Subcutaneous abdominal adipose tissue (tissue), 5 donors: ENCODE data around the gene ZCCHC24.
"Not testable (repeated sequence)": the region's sequence is repeated elsewhere in the genome, so short reads cannot be mapped to it uniquely, and the experiment has no call there.

Experiments
- H3K27ac ChIP-seq: one replicate; pipeline ENCODE4 v1.7.0; 2013; ENCODE audit warnings: low read depth, mild to moderate bottlenecking, inconsistent platforms, low read length, moderate library complexity
- H3K27me3 ChIP-seq, 5 donors: one replicate each; pipeline ENCODE4 v1.7.0; 2013; ENCODE audit warnings: low read length in 5 of 5, inconsistent platforms in 1 of 5; ENCODE audit not compliant: control insufficient read depth in 5 of 5, insufficient read depth in 4 of 5
- H3K36me3 ChIP-seq, 5 donors: one replicate each; pipeline ENCODE4 v1.7.0; 2013; ENCODE audit warnings: low read length in 5 of 5; ENCODE audit not compliant: control insufficient read depth in 5 of 5, insufficient read depth in 5 of 5
- H3K4me1 ChIP-seq, 5 donors: one replicate each; pipeline ENCODE4 v1.7.0; 2013; ENCODE audit warnings: low read length in 5 of 5, mild to moderate bottlenecking in 3 of 5, moderate library complexity in 1 of 5; ENCODE audit not compliant: control insufficient read depth in 5 of 5, insufficient read depth in 5 of 5
- H3K4me3 ChIP-seq, 5 donors: one replicate each; pipeline ENCODE4 v1.7.0; 2013; ENCODE audit warnings: low read length in 5 of 5, low read depth in 1 of 5
- H3K9ac ChIP-seq, 5 donors: one replicate each; pipeline ENCODE4 v1.7.0; 2013; ENCODE audit warnings: low read length in 5 of 5, mild to moderate bottlenecking in 4 of 5, moderate library complexity in 3 of 5
- H3K9me3 ChIP-seq, 5 donors: one replicate each; pipeline ENCODE4 v1.7.0; 2013; ENCODE audit warnings: low read length in 5 of 5; ENCODE audit not compliant: control insufficient read depth in 5 of 5
- donor health status: healthy.
- donor health status: healthy.
- donor health status: healthy.
- donor health status: healthy.
- donor health status: healthy.

The ZCCHC24 gene

GRCh38 chr10:79345241-79346011 lies 100.0 kb downstream of the ZCCHC24 start:
- Histone ChIP-seq H3K9me3 (no peaks in the 10 kb centered on the region), H3K4me1 (peaks cover 6 to 58% (median 51%) of the 10 kb centered on the region in 5 donors), H3K36me3 (peaks cover 0 to 15% (median 12%) of the 10 kb centered on the region in 5 donors), H3K27ac (peak overlapping the region; percentile 24), H3K27me3 (no peaks in the 10 kb centered on the region), H3K4me3 (no peak overlapping the region), H3K9ac (peak overlapping the region in 1 of 5 donors; percentile 45)

- H3K4me3 ChIP-seq = no peak overlapping the region
- no peaks in the 10 kb centered on the region for H3K27me3 ChIP-seq
- peak overlapping the region; percentile 24 for H3K27ac ChIP-seq
- peaks cover 6 to 57% (median 51%) of the 10 kb centered on the region in 5 donors for H3K4me1 ChIP-seq
- no peaks in the 10 kb centered on the region for H3K9me3 ChIP-seq
- H3K9ac ChIP-seq = no peak overlapping the region
- H3K36me3 ChIP-seq = peaks cover 0 to 7% (median 4%) of the 10 kb centered on the region in 5 donors
Measured at GRCh38 chr10:79344502-79345195, 100.8 kb downstream of the ZCCHC24 start.

GRCh38 chr10:79342811-79343561 lies 102.4 kb downstream of the ZCCHC24 start:
- H3K36me3 ChIP-seq = no peaks in the 10 kb centered on the region
- no peak overlapping the region for H3K27ac ChIP-seq
- H3K27me3 ChIP-seq = no peaks in the 10 kb centered on the region
- peaks cover 3 to 40% (median 36%) of the 10 kb centered on the region in 5 donors for H3K4me1 ChIP-seq
- H3K9ac ChIP-seq = no peak overlapping the region
- H3K4me3 ChIP-seq = no peak overlapping the region
- no peaks in the 10 kb centered on the region for H3K9me3 ChIP-seq

DNA sequence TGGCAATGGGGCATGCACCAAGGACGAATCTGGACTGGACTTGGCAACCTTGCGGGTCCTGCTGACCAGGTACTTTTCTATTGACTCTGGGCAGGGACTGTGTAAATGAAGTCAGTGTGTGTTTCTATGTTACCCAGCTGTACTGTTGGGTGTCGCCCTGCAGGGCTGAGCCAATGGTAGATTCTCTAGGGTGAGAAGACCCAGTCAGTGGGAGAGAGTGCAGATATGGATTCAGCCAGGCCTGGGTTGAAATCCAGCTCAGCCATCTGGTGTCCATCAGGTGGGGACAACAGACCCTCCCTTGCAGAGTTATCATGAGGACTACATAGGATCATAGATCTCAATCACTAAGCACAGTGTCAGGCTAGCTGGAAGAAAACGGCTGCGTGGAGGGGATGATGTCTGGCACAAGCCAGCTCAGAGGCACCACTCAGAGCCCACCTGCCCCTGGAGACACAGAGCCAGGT lies 103.1 kb downstream of the ZCCHC24 start:
- H3K4me3 ChIP-seq = no peak overlapping the region
- H3K27ac ChIP-seq = no peak overlapping the region
- no peak overlapping the region for H3K9ac ChIP-seq
- peaks cover 0 to 3% (median 0%) of the 10 kb centered on the region in 5 donors for H3K9me3 ChIP-seq
- H3K36me3 ChIP-seq = no peaks in the 10 kb centered on the region
- H3K27me3 ChIP-seq = no peaks in the 10 kb centered on the region
- peaks cover 3 to 37% (median 32%) of the 10 kb centered on the region in 5 donors for H3K4me1 ChIP-seq

GRCh38 chr10:79340646-79341244 lies 104.7 kb downstream of the ZCCHC24 start:
- no peak overlapping the region for H3K9ac ChIP-seq
- H3K27ac ChIP-seq = no peak overlapping the region
- H3K4me1 ChIP-seq = peaks cover 0 to 23% (median 18%) of the 10 kb centered on the region in 5 donors
- peaks cover 0 to 3% (median 0%) of the 10 kb centered on the region in 5 donors for H3K9me3 ChIP-seq
- no peaks in the 10 kb centered on the region for H3K27me3 ChIP-seq
- no peaks in the 10 kb centered on the region for H3K36me3 ChIP-seq
- H3K4me3 ChIP-seq = no peak overlapping the region

- peaks cover 0 to 3% (median 0%) of the 10 kb centered on the region in 5 donors for H3K9me3 ChIP-seq
- H3K36me3 ChIP-seq = no peaks in the 10 kb centered on the region
- no peak overlapping the region for H3K9ac ChIP-seq
- peaks cover 0 to 14% (median 6%) of the 10 kb centered on the region in 5 donors for H3K4me1 ChIP-seq
- no peaks in the 10 kb centered on the region for H3K27me3 ChIP-seq
- H3K27ac ChIP-seq = no peak overlapping the region
- no peak overlapping the region for H3K4me3 ChIP-seq
Measured at GRCh38 chr10:79339266-79339665, 106.2 kb downstream of the ZCCHC24 start.

DNA sequence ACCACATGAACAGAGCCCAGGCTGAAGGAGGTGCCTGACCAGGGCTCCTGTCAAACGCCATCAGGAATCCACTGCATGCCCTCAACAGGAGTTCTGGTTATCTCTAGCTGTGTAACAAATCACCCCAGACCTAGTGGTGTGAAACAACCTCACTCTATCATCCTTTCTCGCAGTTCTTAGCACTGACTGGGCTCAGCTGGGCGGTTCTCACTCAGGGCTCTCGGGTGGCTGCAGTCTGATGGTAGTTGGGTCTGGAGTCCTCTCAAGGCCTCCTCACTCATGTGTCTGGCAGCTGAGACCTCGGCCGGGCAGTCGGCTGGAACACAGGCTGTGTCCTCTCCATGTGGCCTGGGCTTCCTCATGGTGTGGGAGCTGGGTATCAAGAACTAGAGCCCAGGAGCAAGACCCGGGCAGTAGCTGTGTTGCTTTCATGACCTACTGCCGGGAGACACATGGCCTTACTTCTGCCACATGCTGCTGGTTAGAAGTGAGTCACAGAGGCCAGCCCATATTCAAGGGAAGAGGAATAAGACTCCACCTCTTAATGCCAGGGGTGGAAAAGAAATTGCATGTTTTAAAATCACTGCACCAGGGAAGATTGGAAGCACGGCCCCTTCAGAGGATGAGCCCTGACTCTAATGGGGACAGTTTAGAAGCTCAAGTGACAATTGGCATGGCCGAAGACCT lies 107.5 kb downstream of the ZCCHC24 start:
- peaks cover 0 to 12% (median 1%) of the 10 kb centered on the region in 5 donors for H3K4me1 ChIP-seq
- H3K36me3 ChIP-seq, H3K27ac ChIP-seq, H3K9me3 ChIP-seq, H3K27me3 ChIP-seq, H3K9ac ChIP-seq, H3K4me3 ChIP-seq: not testable (repeated sequence)

- H3K4me1 ChIP-seq = peaks cover 0 to 7% (median 2%) of the 10 kb centered on the region in 5 donors
- H3K4me3 ChIP-seq = no peak overlapping the region
- H3K9me3 ChIP-seq = peaks cover 0 to 5% (median 0%) of the 10 kb centered on the region in 5 donors
- peaks cover 0 to under 1% (median 0%) of the 10 kb centered on the region in 5 donors for H3K27me3 ChIP-seq
- no peak overlapping the region for H3K9ac ChIP-seq
- no peaks in the 10 kb centered on the region for H3K36me3 ChIP-seq
- H3K27ac ChIP-seq = no peak overlapping the region
Measured at GRCh38 chr10:79336739-79337138, 108.7 kb downstream of the ZCCHC24 start.

- Histone ChIP-seq H3K27ac (no peak overlapping the region), H3K9ac (no peak overlapping the region), H3K4me1 (peaks cover 2 to 7% (median 4%) of the 10 kb centered on the region in 5 donors), H3K27me3 (peaks cover 0 to 3% (median 0%) of the 10 kb centered on the region in 5 donors), H3K9me3 (peaks cover 0 to 5% (median 0%) of the 10 kb centered on the region in 5 donors), H3K4me3 (no peak overlapping the region), H3K36me3 (no peaks in the 10 kb centered on the region)
Measured at GRCh38 chr10:79336276-79336675, 109.1 kb downstream of the ZCCHC24 start.
